ENCODE results near the gene CDK18. TPM values are rescaled to one million over a fixed set of nuclear protein-coding genes. Genes with fewer than 3 reads are reported as not detected.

The CDK18 gene
- total and polyA plus RNA-seq, 4 donors: 2.4 to 3.7 (median 3.1) TPM

GRCh38 chr1:205568135-205568468 lies 63.6 kb downstream of the CDK18 start:
- peaks cover 0 to 4% (median 1%) of the 10 kb centered on the region in 4 donors for H3K4me1 ChIP-seq (ENCODE audit: control insufficient read depth in 4 of 4, insufficient read depth in 4 of 4, low read length in 3 of 4)
- no peak overlapping the region for H3K9ac ChIP-seq (ENCODE audit: low read depth in 1 of 2, low read length in 2 of 2)
- peak; percentile 4 for DNase-seq (ENCODE audit: low spot score)
- H3K27me3 ChIP-seq (ENCODE audit: control insufficient read depth in 4 of 4, insufficient read depth in 4 of 4, low read length in 3 of 4): peaks cover 0 to 8% (median 2%) of the 10 kb centered on the region in 4 donors
- TF ChIP-seq ATF3 (IDR thresholded peaks at IDR 0.05) (no peak), NR2F2 (IDR thresholded peaks at IDR 0.05) (no peak), JUND (IDR thresholded peaks at IDR 0.05) (no peak), ZBTB33 (IDR thresholded peaks at IDR 0.05) (no peak), HNF4G (IDR thresholded peaks at IDR 0.05) (no peak)
- no peak overlapping the region for H3K27ac ChIP-seq (ENCODE audit: low read depth in 1 of 2, low read length in 2 of 2)
- H3K36me3 ChIP-seq (ENCODE audit: control insufficient read depth in 4 of 4, insufficient read depth in 3 of 4, low read depth in 1 of 4, low read length in 3 of 4): no peaks in the 10 kb centered on the region
- 48% methylated on average over 5 of the region's 5 CpGs for WGBS
- no peaks in the 10 kb centered on the region for H3K9me3 ChIP-seq (ENCODE audit: control insufficient read depth in 4 of 4, low read length in 3 of 4)
- no peak overlapping the region for H3K4me3 ChIP-seq (ENCODE audit: low read depth in 1 of 3, low read length in 3 of 3)

GRCh38 chr1:205568469-205569361 lies 64.2 kb downstream of the CDK18 start:
- Histone ChIP-seq H3K27me3 (ENCODE audit: control insufficient read depth in 4 of 4, insufficient read depth in 4 of 4, low read length in 3 of 4) (peaks cover 0 to 8% (median 2%) of the 10 kb centered on the region in 4 donors), H3K9ac (ENCODE audit: low read depth in 1 of 2, low read length in 2 of 2) (no peak overlapping the region), H3K36me3 (ENCODE audit: control insufficient read depth in 4 of 4, insufficient read depth in 3 of 4, low read depth in 1 of 4, low read length in 3 of 4) (no peaks in the 10 kb centered on the region), H3K4me3 (ENCODE audit: low read depth in 1 of 3, low read length in 3 of 3) (peak overlapping the region in 1 of 3 donors; percentile 29), H3K4me1 (ENCODE audit: control insufficient read depth in 4 of 4, insufficient read depth in 4 of 4, low read length in 3 of 4) (peaks cover 0 to 4% (median 1%) of the 10 kb centered on the region in 4 donors), H3K27ac (ENCODE audit: low read depth in 1 of 2, low read length in 2 of 2) (no peak overlapping the region), H3K9me3 (ENCODE audit: control insufficient read depth in 4 of 4, low read length in 3 of 4) (no peaks in the 10 kb centered on the region)
- WGBS: 6% methylated on average over 90 of the region's 90 CpGs
- DNase-seq (ENCODE audit: low spot score): no peak
- no peak for TF ChIP-seq NR2F2 (IDR thresholded peaks at IDR 0.05)
- TF ChIP-seq JUND (IDR thresholded peaks at IDR 0.05): no peak
- TF ChIP-seq GABPA (IDR thresholded peaks at IDR 0.05 in 1 of 2, conservative IDR thresholded peaks at IDR 0.05 in 1 of 2): no peak
- no peak for TF ChIP-seq SP1 (IDR thresholded peaks at IDR 0.05)
- no peak for TF ChIP-seq TAF1 (conservative IDR thresholded peaks at IDR 0.05)
- TF ChIP-seq HNF4A (conservative IDR thresholded peaks at IDR 0.05): no peak
- no peak for TF ChIP-seq CTCF (IDR thresholded peaks at IDR 0.05; ENCODE audit: low read depth, low read length, missing input control)
- TF ChIP-seq MAX (IDR thresholded peaks at IDR 0.05): no peak
- no peak for TF ChIP-seq ZBTB33 (IDR thresholded peaks at IDR 0.05)
- no peak for TF ChIP-seq REST (IDR thresholded peaks at IDR 0.05)
- no peak for TF ChIP-seq YY1 (IDR thresholded peaks at IDR 0.05)
- TF ChIP-seq EGR1 (IDR thresholded peaks at IDR 0.05; ENCODE audit: low read depth in 2 of 2): no peak
- TF ChIP-seq ATF3 (IDR thresholded peaks at IDR 0.05): no peak
- TF ChIP-seq HNF4G (IDR thresholded peaks at IDR 0.05): no peak
- TF ChIP-seq FOXA1 (IDR thresholded peaks at IDR 0.05): no peak
- TF ChIP-seq RXRA (IDR thresholded peaks at IDR 0.05): no peak
- no peak for TF ChIP-seq FOXA2 (IDR thresholded peaks at IDR 0.05)
- TF ChIP-seq RAD21 (IDR thresholded peaks at IDR 0.05): no peak
